Effector memory CD4-positive, alpha-beta T cell (primary cell): ENCODE data around the gene TTF1.
A peak's percentile ranks its signal among the peaks of the same experiment; 100 is the strongest.

Source experiments
- DNase-seq, 3 donors: peaks; one replicate each; pipeline ENCODE4 v3.0.0-alpha.2; 2020
- H3K27ac ChIP-seq: 2 replicates; pipeline ENCODE4 v1.7.0; 2013; ENCODE audit warnings: mild to moderate bottlenecking, low read length, moderate library complexity; ENCODE audit not compliant: insufficient read depth, poor library complexity, severe bottlenecking
- H3K27me3 ChIP-seq: replicated peaks from 2 replicates; pipeline ENCODE4 v1.7.0; 2013; ENCODE audit warnings: mild to moderate bottlenecking, low read length; ENCODE audit not compliant: insufficient read depth, control insufficient read depth, poor library complexity, severe bottlenecking
- H3K36me3 ChIP-seq: 2 replicates; pipeline ENCODE4 v1.7.0; 2013; ENCODE audit warnings: mild to moderate bottlenecking, low read length, moderate library complexity; ENCODE audit not compliant: control insufficient read depth, insufficient read depth
- H3K4me1 ChIP-seq: 2 replicates; pipeline ENCODE4 v1.7.0; 2013; ENCODE audit warnings: low read length, mild to moderate bottlenecking; ENCODE audit not compliant: control insufficient read depth, insufficient read depth, poor library complexity, severe bottlenecking
- H3K4me3 ChIP-seq: 2 replicates; pipeline ENCODE4 v1.7.0; 2013; ENCODE audit warnings: low read length, low read depth, mild to moderate bottlenecking; ENCODE audit not compliant: insufficient read depth, poor library complexity, severe bottlenecking
- H3K9me3 ChIP-seq: 2 replicates; pipeline ENCODE4 v1.7.0; 2013; ENCODE audit warnings: mild to moderate bottlenecking, low read length, moderate library complexity; ENCODE audit not compliant: control insufficient read depth

The TTF1 gene

GRCh38 chr9:132414731-132415130 is 8.1 kb upstream of the TTF1 start:
- Histone ChIP-seq H3K4me1 (peaks cover 14% of the 10 kb centered on the region), H3K4me3 (no peak overlapping the region), H3K36me3 (no peaks in the 10 kb centered on the region), H3K9me3 (no peaks in the 10 kb centered on the region), H3K27me3 (peaks cover 22% of the 10 kb centered on the region), H3K27ac (no peak overlapping the region)
- DNase-seq = no peak

- H3K27me3 ChIP-seq = peaks cover 22% of the 10 kb centered on the region
- no peak overlapping the region for H3K4me3 ChIP-seq
Measured at GRCh38 chr9:132413926-132414325, 7.3 kb upstream of the TTF1 start.

DNA sequence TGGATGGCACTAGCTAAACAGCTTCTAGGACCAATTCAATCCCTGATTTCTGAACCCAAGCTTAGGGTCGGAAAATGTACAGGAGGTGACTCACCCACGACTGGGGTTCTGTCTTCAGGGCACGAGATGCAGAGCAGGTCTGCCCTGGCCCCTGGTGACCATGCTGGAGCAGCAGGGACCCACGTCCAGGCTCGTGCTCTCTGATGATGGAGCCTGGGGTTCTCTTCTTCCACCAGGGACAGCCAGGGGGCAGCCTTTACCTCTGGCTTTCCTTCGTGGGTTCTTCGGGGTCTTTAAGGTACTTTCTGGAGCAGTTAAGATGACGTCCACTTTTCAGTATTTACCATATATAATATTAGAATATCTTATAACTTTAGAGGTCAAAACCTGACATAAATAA is 5.4 kb upstream of the TTF1 start:
- Histone ChIP-seq H3K36me3 (no peaks in the 10 kb centered on the region), H3K9me3 (no peaks in the 10 kb centered on the region), H3K27me3 (peaks cover 22% of the 10 kb centered on the region), H3K4me3 (no peak overlapping the region), H3K27ac (no peak overlapping the region), H3K4me1 (peaks cover 14% of the 10 kb centered on the region)
- DNase-seq = no peak

More at GRCh38 chr9:132413926-132414325, 7.3 kb upstream of the TTF1 start:
- Histone ChIP-seq H3K27ac (no peak overlapping the region), H3K36me3 (no peaks in the 10 kb centered on the region), H3K9me3 (no peaks in the 10 kb centered on the region), H3K4me1 (peaks cover 14% of the 10 kb centered on the region)
- no peak for DNase-seq

DNA sequence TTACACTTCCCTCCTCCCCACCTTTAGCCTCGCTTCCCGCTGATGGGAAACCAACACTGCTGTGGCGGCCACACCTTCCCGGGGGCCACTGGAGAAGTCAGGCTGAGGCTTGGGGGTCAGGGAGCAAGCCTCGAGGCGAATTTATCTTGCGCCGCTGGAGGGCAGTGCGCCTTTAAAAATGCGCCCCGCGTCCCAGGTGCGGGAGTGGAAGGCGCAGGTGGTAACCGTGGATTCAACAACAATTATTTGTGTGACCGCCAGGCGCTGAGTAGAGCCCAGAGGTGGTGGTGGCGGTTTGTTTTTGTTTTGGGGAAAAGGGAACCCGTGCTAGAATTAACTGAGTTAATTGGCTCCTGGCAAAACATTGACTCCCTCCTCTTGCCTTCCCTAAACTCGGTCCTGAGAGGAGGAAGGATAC is 4.5 kb upstream of the TTF1 start:
- DNase-seq = peak; percentile 49 to 63 (median 60)
- peaks cover 14% of the 10 kb centered on the region for H3K4me1 ChIP-seq
- peak overlapping the region; percentile 53 for H3K4me3 ChIP-seq
- H3K9me3 ChIP-seq = no peaks in the 10 kb centered on the region
- no peak overlapping the region for H3K27ac ChIP-seq
- H3K36me3 ChIP-seq = no peaks in the 10 kb centered on the region
- peaks cover 21% of the 10 kb centered on the region for H3K27me3 ChIP-seq

DNA sequence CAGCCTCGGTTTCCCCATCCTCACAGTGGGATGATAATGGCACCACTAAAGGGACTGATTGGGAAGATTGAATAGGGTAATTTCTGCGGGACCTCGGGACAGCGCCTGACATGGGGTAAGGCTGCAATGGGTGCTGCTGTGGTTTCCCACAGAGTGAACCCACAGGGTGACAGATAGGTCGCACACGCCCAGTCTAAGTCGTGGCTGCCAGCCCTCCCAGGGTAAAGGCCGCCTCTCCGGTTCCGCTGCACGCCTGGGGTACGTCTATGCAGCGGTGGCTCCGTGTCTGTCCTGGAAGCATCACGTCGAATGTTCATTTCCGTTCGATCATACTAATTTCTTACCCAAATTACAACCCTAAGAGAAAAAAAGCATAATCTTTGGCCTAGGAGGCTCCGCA is 4.0 kb upstream of the TTF1 start:
- H3K27me3 ChIP-seq = peaks cover 16% of the 10 kb centered on the region

DNA sequence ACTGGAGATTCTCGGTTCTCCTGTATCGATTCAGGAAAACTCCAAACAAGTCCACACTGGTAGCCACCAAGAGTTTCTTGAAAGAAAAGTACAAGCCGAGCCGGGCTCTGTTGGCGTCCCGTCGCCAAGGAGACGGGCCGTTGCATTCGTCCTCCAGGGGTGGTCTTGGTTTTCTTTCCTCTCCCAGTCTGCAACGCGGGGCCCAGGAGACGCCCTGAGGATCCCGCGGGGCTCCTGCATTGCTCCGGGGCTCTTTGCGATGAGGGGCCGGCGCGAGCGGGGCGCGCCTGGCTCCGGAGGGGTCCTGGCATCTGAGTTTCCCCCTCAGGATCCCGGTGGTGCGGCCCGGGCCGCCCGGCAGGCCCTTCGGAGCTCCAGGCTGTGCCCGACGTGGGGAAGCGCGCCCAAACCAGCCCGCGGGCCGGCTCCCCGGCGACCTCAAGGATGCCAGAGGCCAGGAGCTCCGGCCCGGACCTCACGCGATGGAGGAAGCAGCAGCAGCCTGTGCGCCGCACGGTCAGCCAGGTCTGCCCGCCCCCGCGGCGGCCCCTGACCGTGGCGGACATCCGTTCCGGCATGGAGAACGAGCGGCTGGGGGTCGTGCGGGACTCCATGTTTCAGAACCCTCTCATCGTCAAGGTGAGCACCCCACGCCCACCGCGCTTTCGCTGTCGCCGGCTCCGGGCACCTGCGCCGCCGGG is 3.3 kb upstream of the TTF1 start, which contains the start of gene CFAP77:
Gene CFAP77 (plus strand): TSS at position 384 of the 701 bp plus-strand sequence. CDS start 61 bp downstream, at position 445.
- H3K27ac ChIP-seq = no peak within 1 kb of the TSS
- peaks cover 12% of the 10 kb centered on the region for H3K27me3 ChIP-seq
- no peaks in the 10 kb centered on the region for H3K36me3 ChIP-seq
- DNase-seq = peak in 1 of 3 donors; percentile 25
- peaks cover 23% of the 10 kb centered on the region for H3K4me1 ChIP-seq
- peak within 1 kb of the TSS; percentile 53 for H3K4me3 ChIP-seq
- no peaks in the 10 kb centered on the region for H3K9me3 ChIP-seq

More for the DNA sequence above, 4.0 kb upstream of the TTF1 start:
- Histone ChIP-seq H3K36me3 (no peaks in the 10 kb centered on the region), H3K4me1 (peaks cover 18% of the 10 kb centered on the region), H3K4me3 (peak overlapping the region; percentile 53), H3K9me3 (no peaks in the 10 kb centered on the region), H3K27ac (no peak overlapping the region)
- DNase-seq = peak in 2 of 3 donors; percentile 11 to 28

- Histone ChIP-seq H3K4me3 (no peak overlapping the region), H3K4me1 (peaks cover 30% of the 10 kb centered on the region), H3K27me3 (peaks cover 4% of the 10 kb centered on the region), H3K27ac (no peak overlapping the region), H3K36me3 (no peaks in the 10 kb centered on the region), H3K9me3 (no peaks in the 10 kb centered on the region)
- DNase-seq = no peak
Measured at GRCh38 chr9:132408521-132408920, 1.9 kb upstream of the TTF1 start.

GRCh38 chr9:132407196-132407595 is 556 bp upstream of the TTF1 start:
- peaks cover 3% of the 10 kb centered on the region for H3K27me3 ChIP-seq
- H3K27ac ChIP-seq = peak overlapping the region; percentile 73
- H3K4me1 ChIP-seq = peaks cover 30% of the 10 kb centered on the region
- no peak overlapping the region for H3K4me3 ChIP-seq
- H3K9me3 ChIP-seq = no peaks in the 10 kb centered on the region
- H3K36me3 ChIP-seq = peaks cover 3% of the 10 kb centered on the region
- DNase-seq = no peak

GRCh38 chr9:132404228-132404881 is 2.3 kb downstream of the TTF1 start:
- Histone ChIP-seq H3K4me3 (no peak overlapping the region), H3K9me3 (no peaks in the 10 kb centered on the region), H3K4me1 (peaks cover 16% of the 10 kb centered on the region), H3K27me3 (no peaks in the 10 kb centered on the region), H3K27ac (peak overlapping the region; percentile 19), H3K36me3 (peaks cover 23% of the 10 kb centered on the region)
- no peak for DNase-seq

DNA sequence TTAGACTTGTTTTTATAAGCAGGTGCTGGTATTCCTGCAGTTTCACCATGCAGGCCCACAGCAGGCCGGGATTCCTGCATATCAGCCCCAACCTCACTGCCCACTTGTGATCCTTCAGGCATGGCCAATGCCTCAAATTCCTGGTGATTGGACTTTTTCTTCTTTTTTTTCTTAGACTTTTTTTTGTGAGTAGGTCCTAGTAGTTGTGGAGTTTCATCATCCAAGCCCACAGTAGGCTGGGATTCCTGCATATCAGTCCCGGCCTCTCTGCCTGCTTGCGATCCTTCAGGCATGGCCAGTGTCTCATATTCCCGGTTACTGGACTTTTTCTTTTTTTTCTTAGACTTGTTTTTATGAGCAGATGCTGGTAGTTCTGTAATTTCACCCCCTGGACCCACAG is 4.8 kb downstream of the TTF1 start:
- Histone ChIP-seq H3K4me1 (peaks cover 16% of the 10 kb centered on the region), H3K27me3 (no peaks in the 10 kb centered on the region), H3K36me3 (peaks cover 42% of the 10 kb centered on the region), H3K9me3 (no peaks in the 10 kb centered on the region), H3K4me3 (no peak overlapping the region), H3K27ac (no peak overlapping the region)
- no peak for DNase-seq
